ENCODE measurements around the gene SCGB3A2. TPM values are rescaled to one million over a fixed set of nuclear protein-coding genes. Genes with fewer than 3 reads are reported as not detected.

The SCGB3A2 gene
- polyA plus RNA-seq, 3 donors: 1.3 to 15.9 (median 9.3) TPM

DNA sequence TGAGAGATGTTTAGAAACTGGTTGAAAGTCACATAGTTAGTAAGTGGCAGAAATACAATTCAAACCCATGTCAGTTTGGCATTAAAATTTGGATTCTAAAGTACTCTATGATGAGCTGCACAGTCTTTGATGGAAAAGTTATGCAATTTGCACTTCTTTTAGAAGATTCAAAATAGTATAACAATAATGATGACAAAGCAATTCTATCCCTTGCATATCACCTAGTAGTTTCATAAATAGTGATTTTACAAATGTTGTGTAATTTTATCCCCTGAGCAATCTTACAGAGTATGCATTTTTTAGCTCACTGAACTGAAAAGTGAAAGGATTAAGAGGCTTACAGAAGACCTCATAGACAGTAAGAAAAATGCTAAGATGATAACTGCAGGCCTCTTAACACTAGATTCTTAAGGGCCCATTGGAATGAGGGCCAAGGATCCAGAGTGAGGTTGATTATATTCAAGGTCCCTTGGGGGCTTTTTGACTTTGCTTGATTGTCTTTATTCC lies 24.2 kb downstream of the SCGB3A2 start:
- no peaks in the 10 kb centered on the region for H3K27me3 ChIP-seq (ENCODE audit: control insufficient read depth in 2 of 2, insufficient read depth in 2 of 2, low read length in 2 of 2)
- H4K20me1 ChIP-seq (ENCODE audit: insufficient read depth, low read length): no peaks in the 10 kb centered on the region
- H3K36me3 ChIP-seq (replicated peaks in 1 of 2; ENCODE audit: control insufficient read depth in 1 of 2, insufficient read depth in 2 of 2, low read length in 2 of 2): no peaks in the 10 kb centered on the region
- intact Hi-C loops (cut with micrococcal nuclease): no loop called here
- no peak overlapping the region for H3K9ac ChIP-seq (ENCODE audit: insufficient read depth, low read length, poor library complexity, severe bottlenecking)
- no peak overlapping the region for H3K27ac Mint-ChIP-seq
- H2AFZ ChIP-seq (ENCODE audit: insufficient read depth, low read depth, low read length, poor library complexity, severe bottlenecking): no peak overlapping the region
- no peak overlapping the region for H3K4me2 ChIP-seq (replicated peaks; ENCODE audit: extremely low read depth, low read length, poor library complexity, severe bottlenecking)
- H3K4me3 ChIP-seq (replicated peaks in 1 of 3; ENCODE audit: low read depth in 2 of 3, low read length in 3 of 3): no peak overlapping the region
- no peak overlapping the region for H3K4me3 Mint-ChIP-seq
- H3K79me2 ChIP-seq (ENCODE audit: insufficient read depth, low read length): no peaks in the 10 kb centered on the region
- no peaks in the 10 kb centered on the region for H3K4me1 ChIP-seq (ENCODE audit: control insufficient read depth in 1 of 2, insufficient read depth in 2 of 2, low read length in 2 of 2)
- no peak for DNase-seq
- TF ChIP-seq, protein P1, sequence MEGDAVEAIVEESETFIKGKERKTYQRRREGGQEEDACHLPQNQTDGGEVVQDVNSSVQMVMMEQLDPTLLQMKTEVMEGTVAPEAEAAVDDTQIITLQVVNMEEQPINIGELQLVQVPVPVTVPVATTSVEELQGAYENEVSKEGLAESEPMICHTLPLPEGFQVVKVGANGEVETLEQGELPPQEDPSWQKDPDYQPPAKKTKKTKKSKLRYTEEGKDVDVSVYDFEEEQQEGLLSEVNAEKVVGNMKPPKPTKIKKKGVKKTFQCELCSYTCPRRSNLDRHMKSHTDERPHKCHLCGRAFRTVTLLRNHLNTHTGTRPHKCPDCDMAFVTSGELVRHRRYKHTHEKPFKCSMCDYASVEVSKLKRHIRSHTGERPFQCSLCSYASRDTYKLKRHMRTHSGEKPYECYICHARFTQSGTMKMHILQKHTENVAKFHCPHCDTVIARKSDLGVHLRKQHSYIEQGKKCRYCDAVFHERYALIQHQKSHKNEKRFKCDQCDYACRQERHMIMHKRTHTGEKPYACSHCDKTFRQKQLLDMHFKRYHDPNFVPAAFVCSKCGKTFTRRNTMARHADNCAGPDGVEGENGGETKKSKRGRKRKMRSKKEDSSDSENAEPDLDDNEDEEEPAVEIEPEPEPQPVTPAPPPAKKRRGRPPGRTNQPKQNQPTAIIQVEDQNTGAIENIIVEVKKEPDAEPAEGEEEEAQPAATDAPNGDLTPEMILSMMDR (IDR thresholded peaks at IDR 0.05): no peak
- no peaks in the 10 kb centered on the region for H3K9me3 ChIP-seq (replicated peaks in 1 of 2; ENCODE audit: control insufficient read depth in 1 of 2, insufficient read depth in 1 of 2, low read length in 2 of 2)
- no peaks in the 10 kb centered on the region for H3K27me3 Mint-ChIP-seq (ENCODE audit: low read depth in 3 of 3)
- no peaks in the 10 kb centered on the region for H3K9me3 Mint-ChIP-seq
- H3K27ac ChIP-seq (ENCODE audit: low read depth in 1 of 2, low read length in 2 of 2): no peak overlapping the region
- no peaks in the 10 kb centered on the region for H3K36me3 Mint-ChIP-seq
- H3K4me1 Mint-ChIP-seq: peaks cover 4% of the 10 kb centered on the region

GRCh38 chr5:147904110-147904509 lies 25.6 kb downstream of the SCGB3A2 start:
- Histone ChIP-seq H3K27ac (ENCODE audit: low read depth in 1 of 2, low read length in 2 of 2) (no peak overlapping the region), H3K27me3 (ENCODE audit: control insufficient read depth in 2 of 2, insufficient read depth in 2 of 2, low read length in 2 of 2) (no peaks in the 10 kb centered on the region), H3K9me3 (replicated peaks in 1 of 2; ENCODE audit: control insufficient read depth in 1 of 2, insufficient read depth in 1 of 2, low read length in 2 of 2) (no peaks in the 10 kb centered on the region), H3K79me2 (ENCODE audit: insufficient read depth, low read length) (no peaks in the 10 kb centered on the region), H3K4me1 (ENCODE audit: control insufficient read depth in 1 of 2, insufficient read depth in 2 of 2, low read length in 2 of 2) (no peaks in the 10 kb centered on the region), H2AFZ (ENCODE audit: insufficient read depth, low read depth, low read length, poor library complexity, severe bottlenecking) (no peak overlapping the region), H3K4me3 (replicated peaks in 1 of 3; ENCODE audit: low read depth in 2 of 3, low read length in 3 of 3) (no peak overlapping the region), H3K4me2 (replicated peaks; ENCODE audit: extremely low read depth, low read length, poor library complexity, severe bottlenecking) (no peak overlapping the region), H3K9ac (ENCODE audit: insufficient read depth, low read length, poor library complexity, severe bottlenecking) (no peak overlapping the region), H4K20me1 (ENCODE audit: insufficient read depth, low read length) (no peaks in the 10 kb centered on the region), H3K36me3 (replicated peaks in 1 of 2; ENCODE audit: control insufficient read depth in 1 of 2, insufficient read depth in 2 of 2, low read length in 2 of 2) (no peaks in the 10 kb centered on the region)
- intact Hi-C loops (cut with micrococcal nuclease): no loop called here
- Mint-ChIP-seq H3K9me3 (peaks cover 0 to 2% (median 0%) of the 10 kb centered on the region in 7 donors), H3K4me3 (no peak overlapping the region), H3K27me3 (ENCODE audit: low read depth in 3 of 3) (no peaks in the 10 kb centered on the region), H3K4me1 (peaks cover 4% of the 10 kb centered on the region), H3K36me3 (no peaks in the 10 kb centered on the region), H3K27ac (no peak overlapping the region)
- TF ChIP-seq, protein P1 (IDR thresholded peaks at IDR 0.05): no peak
- 100% methylated on average over 3 of the region's 4 CpGs for WGBS (ENCODE audit: insufficient coverage)
- no peak for DNase-seq
